ENCODE results near the gene CD19.

Gene CD19

DNA sequence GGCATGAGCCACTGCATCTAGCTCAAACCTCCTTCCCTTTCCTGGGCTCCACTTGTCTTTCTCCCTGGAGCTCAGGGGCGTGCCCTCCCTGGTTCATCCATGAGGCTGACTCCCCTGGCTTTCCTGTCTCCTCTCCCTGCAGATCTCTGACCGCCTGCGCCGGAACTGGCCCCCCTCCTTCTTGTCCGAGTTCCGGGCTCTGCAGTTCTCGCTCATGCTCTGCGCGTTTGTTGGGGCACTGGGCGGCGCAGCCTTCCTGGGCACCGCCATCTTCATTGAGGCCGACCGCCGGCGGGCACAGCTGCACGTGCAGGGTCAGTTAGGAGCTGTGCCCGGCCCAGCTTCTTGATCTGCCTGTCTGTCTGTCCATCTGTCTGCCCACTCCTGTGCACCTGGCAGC lies 51.9 kb downstream of the CD19 start:
- DNase-seq (ENCODE audit: extremely low read depth, low read depth): no peak
- TF ChIP-seq CTCF (IDR thresholded peaks at IDR 0.05; ENCODE audit: low read depth, low read length): no peak

DNA sequence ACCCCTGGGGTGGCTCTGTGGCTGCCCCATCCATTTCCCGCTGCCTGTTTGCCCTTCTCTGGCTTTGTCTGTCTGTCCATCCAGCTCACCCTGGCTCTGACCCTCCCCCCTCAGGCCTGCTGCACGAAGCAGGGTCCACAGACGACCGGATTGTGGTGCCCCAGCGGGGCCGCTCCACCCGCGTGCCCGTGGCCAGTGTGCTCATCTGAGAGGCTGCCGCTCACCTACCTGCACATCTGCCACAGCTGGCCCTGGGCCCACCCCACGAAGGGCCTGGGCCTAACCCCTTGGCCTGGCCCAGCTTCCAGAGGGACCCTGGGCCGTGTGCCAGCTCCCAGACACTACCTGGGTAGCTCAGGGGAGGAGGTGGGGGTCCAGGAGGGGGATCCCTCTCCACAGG lies 52.3 kb downstream of the CD19 start:
- DNase-seq (ENCODE audit: extremely low read depth, low read depth): no peak
- TF ChIP-seq CTCF (IDR thresholded peaks at IDR 0.05; ENCODE audit: low read depth, low read length): no peak

DNA sequence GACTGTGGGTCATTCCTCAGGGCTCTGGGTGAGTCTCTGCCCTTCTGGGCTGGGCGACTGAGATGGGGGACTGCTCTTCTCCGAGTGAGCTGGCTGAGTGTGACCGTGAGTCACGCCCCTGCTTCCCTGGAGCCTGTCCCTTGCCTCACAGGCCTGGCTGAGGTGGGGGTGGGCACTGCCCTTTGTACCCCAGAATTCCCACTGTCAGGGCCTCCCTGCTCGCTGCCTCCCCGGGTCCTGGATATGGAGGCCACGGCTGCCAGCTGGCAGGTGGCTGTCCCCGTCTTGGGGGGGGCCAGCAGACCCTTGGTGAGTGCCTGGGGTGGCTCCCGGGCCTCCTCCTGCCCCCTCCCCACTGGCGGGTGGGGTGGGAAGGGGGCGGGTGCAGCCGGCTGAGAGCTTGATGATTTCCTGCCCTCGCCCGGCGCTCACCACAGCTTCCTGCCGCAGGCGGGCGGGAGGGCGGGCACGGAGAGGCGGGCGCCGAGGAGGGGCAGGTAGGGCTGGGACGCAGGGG lies 52.9 kb downstream of the CD19 start, which contains the start of gene LAT:
Gene LAT, plus strand, starts transcription at position 434 of the 517 bp plus-strand sequence. CDS start 366 bp downstream, outside the sequence.
- DNase-seq (ENCODE audit: extremely low read depth, low read depth): no peak
- no peak for TF ChIP-seq CTCF (IDR thresholded peaks at IDR 0.05; ENCODE audit: low read depth, low read length)

- DNase-seq (ENCODE audit: extremely low read depth, low read depth): no peak
- no peak for TF ChIP-seq CTCF (IDR thresholded peaks at IDR 0.05; ENCODE audit: low read depth, low read length)
Observed at GRCh38 chr16:28985211-28986041, 53.7 kb downstream of the CD19 start.

DNA sequence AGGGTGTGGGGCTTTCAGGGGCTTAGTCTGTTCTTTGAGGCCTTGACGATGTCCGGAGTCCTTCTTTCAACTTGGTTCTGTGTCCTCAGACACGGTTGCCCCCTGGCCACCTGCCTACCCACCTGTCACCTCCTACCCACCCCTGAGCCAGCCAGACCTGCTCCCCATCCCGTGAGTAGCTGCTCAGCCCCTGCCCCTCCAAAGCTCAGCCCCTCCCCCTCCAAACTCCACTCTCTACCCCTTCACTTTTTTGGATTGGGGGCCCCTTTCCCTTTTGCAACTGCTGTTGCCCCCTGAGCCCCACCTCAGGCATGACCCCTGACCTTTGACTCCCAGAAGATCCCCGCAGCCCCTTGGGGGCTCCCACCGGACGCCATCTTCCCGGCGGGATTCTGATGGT lies 54.3 kb downstream of the CD19 start:
- TF ChIP-seq CTCF (IDR thresholded peaks at IDR 0.05; ENCODE audit: low read depth, low read length): no peak
- DNase-seq (ENCODE audit: extremely low read depth, low read depth): no peak

- no peak for TF ChIP-seq CTCF (IDR thresholded peaks at IDR 0.05; ENCODE audit: low read depth, low read length)
- DNase-seq (ENCODE audit: extremely low read depth, low read depth): no peak
Observed at GRCh38 chr16:28986492-28986891, 54.7 kb downstream of the CD19 start.

GRCh38 chr16:28987170-28987853 lies 55.5 kb downstream of the CD19 start:
- DNase-seq (ENCODE audit: extremely low read depth, low read depth): no peak
- TF ChIP-seq CTCF (IDR thresholded peaks at IDR 0.05; ENCODE audit: low read depth, low read length): no peak

All from AG09319 (cell line).